Fibroblast of skin of left biceps (primary cell): Measurements from ENCODE around the gene RHOJ.
"Not testable (repeated sequence)": the region's sequence is repeated elsewhere in the genome, so short reads cannot be mapped to it uniquely, and the experiment has no call there.

Source experiments
- DNase-seq, 2 experiments: peaks; one replicate each; pipeline ENCODE4 v3.0.0-alpha.2; 2013; ENCODE audit warnings: low read depth in 2 of 2

Gene RHOJ

DNA sequence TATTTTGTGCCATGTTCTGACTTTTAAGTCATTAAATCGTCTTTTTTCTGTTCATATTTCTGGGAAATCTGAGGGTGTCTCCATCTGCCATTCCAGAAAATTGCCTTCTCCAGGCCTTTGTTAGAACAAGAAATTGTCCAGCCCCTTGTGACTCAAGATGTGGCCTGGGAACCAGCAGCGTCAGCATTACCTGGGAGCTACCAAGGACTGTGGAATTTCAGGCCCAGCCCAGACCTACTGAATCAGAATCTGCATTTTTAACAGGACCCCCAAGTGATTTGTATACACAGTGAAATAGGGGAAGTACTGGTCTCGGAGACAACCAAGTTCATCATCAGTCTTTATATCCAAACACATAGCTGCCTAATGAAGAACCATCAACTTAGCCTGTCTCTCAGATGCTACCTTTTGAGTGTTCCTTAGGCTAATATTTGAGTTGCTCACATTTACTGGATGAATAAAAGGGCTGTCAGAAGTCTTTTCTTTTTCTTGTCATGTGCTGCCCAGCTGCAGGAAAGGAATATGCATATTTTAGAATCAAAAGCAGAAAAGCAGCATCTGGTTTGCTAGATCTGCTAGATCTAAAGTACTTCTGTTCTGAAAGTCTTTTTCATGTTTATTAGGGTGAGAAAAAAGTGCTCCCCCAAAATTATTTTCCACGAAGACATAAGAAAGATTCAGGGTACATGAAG, 93.3 kb downstream of the RHOJ start:
- DNase-seq = no peak

GRCh38 chr14:63299351-63300110, 95.3 kb downstream of the RHOJ start:
- no peak for DNase-seq

- no peak for DNase-seq
These were observed 96.6 kb downstream of the RHOJ start for GRCh38 chr14:63300854-63301253.

DNA sequence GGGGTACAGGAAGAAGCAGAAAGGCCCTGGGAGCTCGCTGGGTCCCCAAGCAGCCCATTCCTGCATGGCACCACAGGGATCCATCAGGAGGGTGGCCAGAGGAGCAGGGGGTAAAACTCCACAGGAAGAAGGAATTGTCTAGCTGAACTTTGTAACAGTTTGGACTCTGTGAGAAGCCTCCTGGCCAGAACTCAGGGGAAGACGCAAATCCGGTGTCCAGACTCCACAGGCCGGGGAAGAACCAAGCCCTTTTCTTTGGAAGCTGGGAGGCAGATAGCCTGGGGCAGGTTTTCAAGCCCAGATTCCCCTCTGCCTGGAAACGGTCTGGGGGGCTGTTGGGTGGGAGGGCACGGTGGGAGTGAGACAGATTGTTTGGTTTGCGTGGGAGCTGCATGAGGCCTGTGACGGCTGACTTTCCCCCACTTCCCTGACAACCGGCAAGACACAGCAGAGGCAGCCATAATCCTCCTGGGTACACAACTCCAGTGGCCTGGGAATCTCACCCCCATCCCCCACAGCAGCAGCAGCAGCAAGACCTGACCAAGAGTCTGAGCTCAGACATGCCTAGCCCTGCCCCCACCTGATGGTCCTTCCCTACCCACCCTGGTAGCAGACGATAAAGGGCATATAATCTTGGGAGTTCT, 97.8 kb downstream of the RHOJ start:
- no peak for DNase-seq

DNA sequence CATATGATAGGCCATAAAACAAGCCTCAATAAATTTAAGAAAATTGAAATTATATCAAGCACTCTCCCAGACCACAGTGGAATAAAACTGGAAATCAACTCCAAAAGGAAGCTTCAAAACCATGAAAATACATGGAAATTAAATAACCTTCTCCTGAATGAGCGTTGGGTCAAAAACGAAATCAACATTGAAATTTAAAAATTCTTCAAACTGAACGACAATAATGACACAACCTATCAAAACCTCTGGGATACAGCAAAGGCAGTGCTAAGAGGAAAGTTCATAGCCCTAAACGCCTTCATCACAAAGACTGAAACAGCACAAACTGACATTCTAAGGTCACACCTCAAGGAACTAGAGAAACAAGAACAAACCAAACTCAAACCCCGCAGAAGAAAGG, 100.2 kb downstream of the RHOJ start:
- DNase-seq = not testable (repeated sequence)

GRCh38 chr14:63308723-63309317, 104.6 kb downstream of the RHOJ start:
- DNase-seq = no peak

DNA sequence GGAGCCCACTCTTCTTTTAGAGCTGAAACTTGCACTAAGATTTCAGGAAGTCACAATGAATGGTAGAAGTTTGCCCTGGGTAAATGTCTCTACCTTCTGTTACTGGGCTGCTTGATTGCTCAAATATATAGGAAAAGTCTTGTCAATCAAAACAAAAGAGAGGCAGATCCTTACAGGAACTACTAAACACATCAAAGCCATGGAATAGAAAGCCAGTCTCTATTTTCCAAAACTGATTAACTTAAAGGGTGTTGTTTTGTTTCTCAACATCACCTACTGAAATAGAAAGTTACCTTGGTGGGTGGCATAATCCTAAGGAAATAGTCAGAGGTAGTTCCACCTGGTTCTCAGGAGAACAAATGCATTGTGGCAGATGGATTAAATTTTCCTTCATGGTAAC, 114.6 kb downstream of the RHOJ start, which contains the start of gene GPHB5:
TSS of gene GPHB5 (minus strand) at position 101 of the 400 bp plus-strand sequence. CDS start 1,086 bp downstream, outside the sequence.
- no peak for DNase-seq

- no peak for DNase-seq
These were observed 118.2 kb downstream of the RHOJ start for GRCh38 chr14:63322472-63322871.

GRCh38 chr14:63322897-63323573, 118.8 kb downstream of the RHOJ start:
- DNase-seq = no peak

DNA sequence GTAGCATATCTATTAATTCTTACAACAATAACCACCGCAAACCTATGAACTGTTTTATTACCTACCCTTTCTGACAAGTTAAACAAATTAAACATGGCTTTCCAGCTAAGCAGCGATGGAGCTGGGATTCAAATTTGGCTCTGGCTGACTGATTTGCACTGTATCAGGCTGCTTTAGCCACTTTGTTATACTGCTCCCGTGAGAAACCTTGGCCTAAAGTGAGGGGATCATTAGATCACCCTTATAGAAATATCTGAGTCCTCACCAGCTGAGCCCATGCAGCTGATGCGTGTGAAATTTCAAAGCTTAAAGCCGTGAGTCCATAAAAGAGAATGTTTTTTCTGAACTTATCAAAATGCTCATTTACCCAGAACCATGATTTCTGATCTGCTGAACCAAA, 122.6 kb downstream of the RHOJ start:
- DNase-seq = no peak

DNA sequence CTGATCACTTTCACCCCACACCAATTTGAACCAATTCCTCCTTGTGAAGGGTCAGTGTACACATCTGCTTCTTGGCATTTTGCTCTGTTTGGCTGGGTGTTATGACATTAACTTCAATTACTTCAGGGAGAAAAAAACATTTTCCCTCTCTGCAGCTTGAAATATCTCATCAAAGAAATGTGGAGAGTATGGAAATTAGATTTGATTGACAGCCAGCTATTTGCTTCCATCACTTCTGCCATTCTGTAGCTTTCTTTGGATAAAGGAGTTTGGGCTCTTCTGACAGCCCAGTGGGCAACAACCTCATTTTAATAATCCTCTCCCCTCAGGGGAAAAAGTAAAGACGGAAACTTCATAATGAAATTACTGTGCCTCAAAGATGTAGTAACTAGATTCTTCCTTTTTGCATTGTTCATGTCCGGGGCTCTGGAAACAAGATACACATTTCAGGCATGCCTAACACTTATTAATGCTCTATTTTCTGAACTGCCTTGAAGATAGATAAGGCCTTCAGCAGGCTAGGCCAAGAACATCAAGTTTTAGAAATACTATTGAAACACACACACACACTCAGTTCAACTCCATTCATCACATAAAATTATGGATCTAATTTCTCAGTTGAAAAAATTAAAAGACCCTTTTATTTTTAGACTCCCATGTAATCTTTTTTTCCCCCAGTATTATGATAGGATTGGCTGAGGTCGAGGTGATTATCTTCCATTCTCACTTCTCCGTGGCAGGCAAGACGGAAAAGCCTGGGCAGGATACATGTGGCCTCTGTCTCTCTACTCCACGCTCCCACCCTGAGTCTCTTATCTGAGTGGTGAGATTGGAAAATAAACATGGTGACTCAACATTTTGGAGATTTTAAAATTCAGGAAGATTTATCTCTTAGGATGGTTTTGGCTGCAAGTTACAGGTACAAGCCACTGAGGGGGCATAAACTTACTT, 124.8 kb downstream of the RHOJ start:
- no peak for DNase-seq

DNA sequence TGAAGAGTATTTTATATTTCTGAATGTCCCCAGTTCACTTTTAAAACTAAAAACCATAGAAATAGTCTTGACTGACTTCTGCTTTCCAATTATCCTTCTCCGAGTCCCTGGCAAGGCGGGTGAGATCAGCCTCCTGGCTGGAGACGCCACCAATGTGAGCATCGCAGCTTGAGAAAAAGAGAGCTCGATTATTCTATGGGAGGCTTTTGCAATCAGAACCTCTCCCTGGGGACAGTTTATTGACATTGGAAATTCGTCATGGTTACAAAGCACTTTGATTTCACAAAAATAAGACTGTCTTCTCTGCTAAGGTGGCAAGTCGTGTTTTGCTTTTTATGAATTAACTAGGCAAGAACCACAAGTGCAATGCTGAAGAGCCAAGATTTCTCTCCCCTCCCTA, 138.1 kb downstream of the RHOJ start:
- no peak for DNase-seq
